H9 (cell line): Measurements from ENCODE around the gene DRGX. TPM values are rescaled to one million over a fixed set of nuclear protein-coding genes. Genes with fewer than 3 reads are reported as not detected.

Experiments
- DNase-seq: peaks from one replicate; pipeline ENCODE4 v3.0.0-alpha.2; 2017
- H2AFZ ChIP-seq: one replicate; pipeline ENCODE4 v1.6.1; 2013; ENCODE audit warnings: mild to moderate bottlenecking, low read length, control low read depth, moderate library complexity
- H2AK5ac ChIP-seq: 2 replicates; pipeline ENCODE4 v1.6.1; 2013; ENCODE audit warnings: low read length, control low read depth, mixed read lengths; ENCODE audit not compliant: insufficient read length
- H2BK120ac ChIP-seq: one replicate; pipeline ENCODE4 v1.6.1; 2013; ENCODE audit warnings: low read depth, mild to moderate bottlenecking, low read length, control low read depth, inconsistent platforms; ENCODE audit not compliant: poor library complexity, severe bottlenecking
- H2BK12ac ChIP-seq: 2 replicates; pipeline ENCODE4 v1.6.1; 2013; ENCODE audit warnings: low read length, control low read depth, mixed read lengths, low read depth; ENCODE audit not compliant: insufficient read length
- H2BK15ac ChIP-seq: 2 replicates; pipeline ENCODE4 v1.6.1; 2013; ENCODE audit warnings: low read depth, low read length, control low read depth
- H2BK20ac ChIP-seq: one replicate; pipeline ENCODE4 v1.6.1; 2013; ENCODE audit warnings: low read depth, mild to moderate bottlenecking, low read length, control low read depth, inconsistent platforms; ENCODE audit not compliant: poor library complexity, severe bottlenecking
- H2BK5ac ChIP-seq: 2 replicates; pipeline ENCODE4 v1.6.1; 2013; ENCODE audit warnings: low read length, control low read depth, mixed read lengths; ENCODE audit not compliant: insufficient read length
- H3K14ac ChIP-seq: 2 replicates; pipeline ENCODE4 v1.6.1; 2013; ENCODE audit warnings: low read length, control low read depth; ENCODE audit not compliant: insufficient read depth
- H3K18ac ChIP-seq: 2 replicates; pipeline ENCODE4 v1.6.1; 2013; ENCODE audit warnings: low read depth, mild to moderate bottlenecking, mixed read lengths, low read length, control low read depth; ENCODE audit not compliant: insufficient read length
- H3K23ac ChIP-seq: 2 replicates; pipeline ENCODE4 v1.6.1; 2013; ENCODE audit warnings: low read length, control low read depth, mixed read lengths, low read depth; ENCODE audit not compliant: insufficient read length
- H3K23me2 ChIP-seq: 2 replicates; pipeline ENCODE4 v1.6.1; 2013; ENCODE audit warnings: low read depth, mild to moderate bottlenecking, mixed read lengths, low read length, control low read depth; ENCODE audit not compliant: insufficient read length, poor library complexity, severe bottlenecking
- H3K27ac ChIP-seq: 2 replicates; pipeline ENCODE4 v1.5.1; 2013; ENCODE audit warnings: low read length, control low read depth, mixed read lengths, low read depth; ENCODE audit not compliant: insufficient read length
- H3K27me3 ChIP-seq: 2 replicates; pipeline ENCODE4 v1.6.1; 2013; ENCODE audit warnings: low read length, control low read depth, inconsistent platforms; ENCODE audit not compliant: insufficient read depth
- H3K4ac ChIP-seq: 2 replicates; pipeline ENCODE4 v1.6.1; 2013; ENCODE audit warnings: low read depth, mild to moderate bottlenecking, control low read depth, inconsistent platforms, low read length, moderate library complexity
- H3K4me1 ChIP-seq: 2 replicates; pipeline ENCODE4 v1.6.1; 2013; ENCODE audit warnings: low read length, control low read depth, inconsistent platforms; ENCODE audit not compliant: insufficient read depth
- H3K4me2 ChIP-seq: 2 replicates; pipeline ENCODE4 v1.6.1; 2013; ENCODE audit warnings: low read length, control low read depth, mixed read lengths; ENCODE audit not compliant: insufficient read length, insufficient read depth
- H3K56ac ChIP-seq: 2 replicates; pipeline ENCODE4 v1.6.1; 2013; ENCODE audit warnings: low read depth, mild to moderate bottlenecking, mixed read lengths, low read length, control low read depth; ENCODE audit not compliant: insufficient read length
- H3K79me1 ChIP-seq: 2 replicates; pipeline ENCODE4 v1.6.1; 2013; ENCODE audit warnings: low read depth, mild to moderate bottlenecking, moderate library complexity, low read length, control low read depth, inconsistent platforms; ENCODE audit not compliant: insufficient read depth, poor library complexity, severe bottlenecking
- H3K79me2 ChIP-seq: 2 replicates; pipeline ENCODE4 v1.6.1; 2013; ENCODE audit warnings: low read length, control low read depth, inconsistent platforms; ENCODE audit not compliant: insufficient read depth
- H3K9ac ChIP-seq: 2 replicates; pipeline ENCODE4 v1.6.1; 2013; ENCODE audit warnings: low read length, control low read depth, mixed read lengths; ENCODE audit not compliant: insufficient read length; ENCODE audit errors: extremely low read depth
- H3K9me3 ChIP-seq: one replicate; pipeline ENCODE4 v1.6.1; 2013; ENCODE audit warnings: low read depth, low read length, inconsistent platforms; ENCODE audit not compliant: control insufficient read depth
- H3T11ph ChIP-seq: one replicate; pipeline ENCODE4 v1.6.1; 2013; ENCODE audit warnings: mild to moderate bottlenecking, low read length, control low read depth, inconsistent platforms
- H4K20me1 ChIP-seq: one replicate; pipeline ENCODE4 v1.6.1; 2013; ENCODE audit not compliant: control insufficient read depth, insufficient read length, insufficient read depth
- H4K5ac ChIP-seq: 2 replicates; pipeline ENCODE4 v1.6.1; 2013; ENCODE audit warnings: low read depth, mild to moderate bottlenecking, mixed read lengths, low read length, control low read depth; ENCODE audit not compliant: insufficient read length
- H4K8ac ChIP-seq: replicated peaks from 2 replicates; pipeline ENCODE4 v1.6.1; 2013; ENCODE audit warnings: low read length, control low read depth, mixed read lengths, low read depth; ENCODE audit not compliant: insufficient read length
- H4K91ac ChIP-seq: 2 replicates; pipeline ENCODE4 v1.6.1; 2013; ENCODE audit warnings: low read depth, mild to moderate bottlenecking, moderate library complexity, mixed read lengths, low read length, control low read depth; ENCODE audit not compliant: insufficient read length
- H3K27ac Mint-ChIP-seq, 3 experiments: 2 replicates in 2 of 3; 3 replicates in 1 of 3; pipeline ENCODE4 v1.8.0; 2020 to 2021; ENCODE audit warnings: mixed read lengths in 3 of 3, mild to moderate bottlenecking in 1 of 3, moderate library complexity in 1 of 3
- H3K27me3 Mint-ChIP-seq: 2 replicates; pipeline ENCODE4 v1.8.0; 2021; ENCODE audit warnings: low read depth, mild to moderate bottlenecking, moderate library complexity, mixed read lengths
- H3K36me3 Mint-ChIP-seq, 3 experiments: 2 replicates in 2 of 3; 3 replicates in 1 of 3; pipeline ENCODE4 v1.8.0; 2020 to 2021; ENCODE audit warnings: low read depth in 3 of 3, mixed read lengths in 3 of 3; ENCODE audit not compliant: insufficient read depth in 1 of 3
- H3K4me1 Mint-ChIP-seq, 2 experiments: 2 replicates each; pipeline ENCODE4 v1.8.0; 2020; ENCODE audit warnings: mixed read lengths in 2 of 2
- H3K4me3 Mint-ChIP-seq, 2 experiments: 2 replicates in 1 of 2; 3 replicates in 1 of 2; pipeline ENCODE4 v1.8.0; 2020 to 2021; ENCODE audit warnings: mild to moderate bottlenecking in 2 of 2, mixed read lengths in 2 of 2, moderate library complexity in 1 of 2
- H3K9me3 Mint-ChIP-seq, 2 experiments: 2 replicates in 1 of 2; 3 replicates in 1 of 2; pipeline ENCODE4 v1.8.0; 2020; ENCODE audit warnings: mild to moderate bottlenecking in 2 of 2, mixed read lengths in 2 of 2, moderate library complexity in 1 of 2
- WGBS: extraction: QIAGEN DNeasy Blood & Tissue Kit; methylation state at CpG from one replicate; pipeline ENCODE4 v1.1.7; 2013; ENCODE audit warnings: missing lambda C conversion rate, low lambda C conversion rate, mixed read lengths; ENCODE audit not compliant: insufficient read length; ENCODE audit errors: extremely low coverage; 5-methylcytosine and 5-hydroxymethylcytosine counted together
- total RNA-seq: library from RNA; stranded (reverse); gene quantifications from 2 replicates; pipeline ENCODE4 v1.2.1, GENCODE V29; 2021
- TF ChIP-seq, protein P1 (sequence below): fragments of 200-600 bp; sonication (generic); conservative IDR thresholded peaks from 3 replicates; pipeline ENCODE4 v1.8.0; 2021; ENCODE audit warnings: antibody characterized with exemption, mild to moderate bottlenecking

Gene DRGX
- total RNA-seq, 1 experiment from 2014 or later, result not detected

DNA sequence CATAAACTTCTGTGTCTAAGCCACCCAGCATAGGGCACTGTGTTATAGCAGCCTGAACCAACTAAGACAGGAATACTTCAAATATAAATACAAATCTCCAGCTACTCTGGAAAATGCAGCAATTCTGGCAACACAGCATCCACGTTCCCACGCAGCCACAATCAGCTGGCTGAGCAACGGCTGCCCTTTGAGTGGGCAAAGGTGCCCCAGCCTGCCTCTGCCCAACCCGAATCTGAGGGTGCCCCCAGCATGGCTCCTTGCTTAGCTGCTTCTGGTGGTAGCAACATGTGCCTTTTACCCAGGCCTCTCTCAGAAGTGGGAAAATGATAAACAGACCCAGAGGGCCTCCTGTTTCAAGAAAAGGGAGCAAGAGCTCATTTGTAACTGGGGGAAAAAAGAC lies 12.0 kb downstream of the DRGX start:
- no peaks in the 10 kb centered on the region for H4K20me1 ChIP-seq
- H3K4ac ChIP-seq, result no peak overlapping the region
- no peaks in the 10 kb centered on the region for H3K4me1 ChIP-seq
- peak overlapping the region in 1 of 3 experiments; percentile 77; a peak in 1 of 7 replicates for H3K27ac Mint-ChIP-seq
- no peak overlapping the region for H2BK15ac ChIP-seq
- H4K8ac ChIP-seq, result no peak overlapping the region
- peaks cover 2 to 5% of the 10 kb centered on the region in 2 experiments; a peak in 1 of 4 replicates for H3K4me1 Mint-ChIP-seq
- H3K23ac ChIP-seq, result no peak overlapping the region
- H3K18ac ChIP-seq, result no peak overlapping the region
- no peak overlapping the region for H4K5ac ChIP-seq
- no peak overlapping the region for H3T11ph ChIP-seq
- H3K9ac ChIP-seq, result no peak overlapping the region
- H2BK5ac ChIP-seq, result no peak overlapping the region
- H3K9me3 ChIP-seq, result no peaks in the 10 kb centered on the region
- H3K14ac ChIP-seq, result no peak overlapping the region
- no peak overlapping the region for H2BK20ac ChIP-seq
- no peaks in the 10 kb centered on the region for H3K27me3 ChIP-seq
- no peak overlapping the region for H2BK12ac ChIP-seq
- WGBS, result no CpG with 5 or more reads among the region's 4 CpGs
- H3K56ac ChIP-seq, result no peak overlapping the region
- no peak overlapping the region for H3K4me2 ChIP-seq
- H3K23me2 ChIP-seq, result no peaks in the 10 kb centered on the region
- H2AFZ ChIP-seq, result no peak overlapping the region
- no peaks in the 10 kb centered on the region; a peak in 1 of 7 replicates for H3K36me3 Mint-ChIP-seq
- peaks cover 27% of the 10 kb centered on the region for H3K27me3 Mint-ChIP-seq
- H3K79me2 ChIP-seq, result no peaks in the 10 kb centered on the region
- H3K79me1 ChIP-seq, result no peaks in the 10 kb centered on the region
- H2AK5ac ChIP-seq, result no peak overlapping the region
- H4K91ac ChIP-seq, result no peak overlapping the region
- TF ChIP-seq, protein P1, sequence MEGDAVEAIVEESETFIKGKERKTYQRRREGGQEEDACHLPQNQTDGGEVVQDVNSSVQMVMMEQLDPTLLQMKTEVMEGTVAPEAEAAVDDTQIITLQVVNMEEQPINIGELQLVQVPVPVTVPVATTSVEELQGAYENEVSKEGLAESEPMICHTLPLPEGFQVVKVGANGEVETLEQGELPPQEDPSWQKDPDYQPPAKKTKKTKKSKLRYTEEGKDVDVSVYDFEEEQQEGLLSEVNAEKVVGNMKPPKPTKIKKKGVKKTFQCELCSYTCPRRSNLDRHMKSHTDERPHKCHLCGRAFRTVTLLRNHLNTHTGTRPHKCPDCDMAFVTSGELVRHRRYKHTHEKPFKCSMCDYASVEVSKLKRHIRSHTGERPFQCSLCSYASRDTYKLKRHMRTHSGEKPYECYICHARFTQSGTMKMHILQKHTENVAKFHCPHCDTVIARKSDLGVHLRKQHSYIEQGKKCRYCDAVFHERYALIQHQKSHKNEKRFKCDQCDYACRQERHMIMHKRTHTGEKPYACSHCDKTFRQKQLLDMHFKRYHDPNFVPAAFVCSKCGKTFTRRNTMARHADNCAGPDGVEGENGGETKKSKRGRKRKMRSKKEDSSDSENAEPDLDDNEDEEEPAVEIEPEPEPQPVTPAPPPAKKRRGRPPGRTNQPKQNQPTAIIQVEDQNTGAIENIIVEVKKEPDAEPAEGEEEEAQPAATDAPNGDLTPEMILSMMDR, result no peak
- H2BK120ac ChIP-seq, result no peak overlapping the region
- no peak overlapping the region for H3K4me3 Mint-ChIP-seq
- DNase-seq, result no peak
- no peaks in the 10 kb centered on the region for H3K9me3 Mint-ChIP-seq
- no peak overlapping the region for H3K27ac ChIP-seq
